Neural cell (in vitro differentiated cells): ENCODE results near the gene ROBO4. TPM values are rescaled to one million over a fixed set of nuclear protein-coding genes. Genes with fewer than 3 reads are reported as not detected.

Source experiments
- H2AFZ ChIP-seq: fragments of 200-600, 300-800 bp; sonication (generic), shearing (Covaris generic); 2 replicates; pipeline ENCODE4 v1.6.0; 2014; ENCODE audit warnings: low read depth, mild to moderate bottlenecking, antibody characterized with exemption, low read length, moderate library complexity
- H3F3A ChIP-seq: fragments of 200-600 bp; shearing (Covaris generic); 2 replicates; pipeline ENCODE4 v1.6.1; 2016; ENCODE audit warnings: mild to moderate bottlenecking, moderate library complexity, mixed read lengths, antibody characterized with exemption, low read length; ENCODE audit not compliant: insufficient read depth, poor library complexity, severe bottlenecking
- H3K27ac ChIP-seq: fragments of 200-600, 300-800 bp; sonication (generic), shearing (Covaris generic); 2 replicates; pipeline ENCODE4 v1.5.1; 2014; ENCODE audit warnings: mild to moderate bottlenecking, low read length, moderate library complexity
- H3K27me3 ChIP-seq: fragments of 300-800, 200-600 bp; sonication (generic), shearing (Covaris generic); 2 replicates; pipeline ENCODE4 v1.6.0; 2014; ENCODE audit warnings: mild to moderate bottlenecking, low read depth, low read length, moderate library complexity; ENCODE audit not compliant: insufficient read depth
- H3K36me3 ChIP-seq: fragments of 300-800, 200-600 bp; sonication (generic), shearing (Covaris generic); 2 replicates; pipeline ENCODE4 v1.5.1; 2014; ENCODE audit warnings: mild to moderate bottlenecking, antibody characterized with exemption, low read length, moderate library complexity; ENCODE audit not compliant: insufficient read depth
- H3K4me2 ChIP-seq: fragments of 300-800, 200-600 bp; sonication (generic), shearing (Covaris generic); 2 replicates; pipeline ENCODE4 v1.6.0; 2014; ENCODE audit warnings: mild to moderate bottlenecking, low read length
- H3K4me3 ChIP-seq: fragments of 300-800, 200-600 bp; sonication (generic), shearing (Covaris generic); 2 replicates; pipeline ENCODE4 v1.5.1; 2014; ENCODE audit warnings: mild to moderate bottlenecking, low read length, moderate library complexity
- H3K79me2 ChIP-seq: fragments of 200-600 bp; shearing (Covaris generic); replicated peaks from 2 replicates; pipeline ENCODE4 v1.6.0; 2014; ENCODE audit warnings: mild to moderate bottlenecking, low read length, moderate library complexity; ENCODE audit not compliant: insufficient read depth
- H3K9ac ChIP-seq: fragments of 300-800, 200-600 bp; sonication (generic), shearing (Covaris generic); 2 replicates; pipeline ENCODE4 v1.6.1; 2016; ENCODE audit warnings: mild to moderate bottlenecking, low read length, mixed read lengths
- H3K9me2 ChIP-seq: fragments of 200-600 bp; shearing (Covaris generic); 2 replicates; pipeline ENCODE4 v1.6.1; 2016; ENCODE audit warnings: mild to moderate bottlenecking, low read length, mixed read lengths; ENCODE audit not compliant: insufficient read depth
- H3K9me3 ChIP-seq: fragments of 200-600, 300-800 bp; sonication (generic), shearing (Covaris generic); 2 replicates; pipeline ENCODE4 v1.6.1; 2016; ENCODE audit warnings: mild to moderate bottlenecking, mixed run types, low read length, moderate library complexity, mixed read lengths
- H4K20me1 ChIP-seq: fragments of 200-600 bp; shearing (Covaris generic); 2 replicates; pipeline ENCODE4 v1.6.1; 2016; ENCODE audit warnings: mild to moderate bottlenecking, mixed run types; ENCODE audit not compliant: insufficient read depth
- EP300 ChIP-seq: fragments of 450-650 bp; conservative IDR thresholded peaks from 2 replicates; pipeline ENCODE4 v1.6.1; 2014; ENCODE audit warnings: antibody characterized with exemption, mild to moderate bottlenecking, moderate library complexity; ENCODE audit not compliant: poor library complexity, severe bottlenecking
- EZH2 ChIP-seq: fragments of 200-600, 300-800 bp; shearing (Covaris generic), sonication (generic); IDR thresholded peaks from 2 replicates; pipeline ENCODE4 v1.6.1; 2014; ENCODE audit warnings: antibody characterized with exemption, low read length, borderline replicate concordance, mild to moderate bottlenecking; ENCODE audit not compliant: insufficient read depth, poor library complexity, severe bottlenecking
- MXI1 ChIP-seq: fragments of 450-650 bp; conservative IDR thresholded peaks from 2 replicates; pipeline ENCODE4 v1.6.1; 2014; ENCODE audit warnings: antibody characterized with exemption, mild to moderate bottlenecking; ENCODE audit not compliant: poor library complexity, severe bottlenecking
- POLR2AphosphoS5 ChIP-seq: IDR thresholded peaks from 2 replicates; pipeline ENCODE4 v1.6.1; 2012
- RAD21 ChIP-seq: fragments of 450-650 bp; conservative IDR thresholded peaks from 2 replicates; pipeline ENCODE4 v1.6.1; 2014; ENCODE audit warnings: antibody characterized with exemption, mild to moderate bottlenecking, moderate library complexity
- SMC3 ChIP-seq: fragments of 450-650 bp; conservative IDR thresholded peaks from 2 replicates; pipeline ENCODE4 v1.6.1; 2014; ENCODE audit warnings: antibody characterized with exemption, mild to moderate bottlenecking, moderate library complexity; ENCODE audit not compliant: poor library complexity
- TAF1 ChIP-seq: IDR thresholded peaks from 2 replicates; pipeline ENCODE4 v1.6.1; 2012; ENCODE audit warnings: low read depth
- polyA plus RNA-seq: library from polyadenylated mRNA; depleted of rRNA; stranded (reverse); fragments of >200 nt; gene quantifications from 2 replicates; pipeline ENCODE4 v1.2.3, GENCODE V29; 2014
- TF ChIP-seq, protein P1 (sequence below): IDR thresholded peaks from 2 replicates; pipeline ENCODE4 v1.6.1; 2012; ENCODE audit warnings: borderline replicate concordance
- TF ChIP-seq, protein P2 (sequence below): fragments of 450-650 bp; IDR thresholded peaks from 2 replicates; pipeline ENCODE4 v1.5.1; 2014; ENCODE audit warnings: antibody characterized with exemption, mild to moderate bottlenecking, moderate library complexity; ENCODE audit not compliant: poor library complexity, severe bottlenecking

ROBO4 gene
- polyA plus RNA-seq, 1 donor from 2014 or later = not detected

DNA sequence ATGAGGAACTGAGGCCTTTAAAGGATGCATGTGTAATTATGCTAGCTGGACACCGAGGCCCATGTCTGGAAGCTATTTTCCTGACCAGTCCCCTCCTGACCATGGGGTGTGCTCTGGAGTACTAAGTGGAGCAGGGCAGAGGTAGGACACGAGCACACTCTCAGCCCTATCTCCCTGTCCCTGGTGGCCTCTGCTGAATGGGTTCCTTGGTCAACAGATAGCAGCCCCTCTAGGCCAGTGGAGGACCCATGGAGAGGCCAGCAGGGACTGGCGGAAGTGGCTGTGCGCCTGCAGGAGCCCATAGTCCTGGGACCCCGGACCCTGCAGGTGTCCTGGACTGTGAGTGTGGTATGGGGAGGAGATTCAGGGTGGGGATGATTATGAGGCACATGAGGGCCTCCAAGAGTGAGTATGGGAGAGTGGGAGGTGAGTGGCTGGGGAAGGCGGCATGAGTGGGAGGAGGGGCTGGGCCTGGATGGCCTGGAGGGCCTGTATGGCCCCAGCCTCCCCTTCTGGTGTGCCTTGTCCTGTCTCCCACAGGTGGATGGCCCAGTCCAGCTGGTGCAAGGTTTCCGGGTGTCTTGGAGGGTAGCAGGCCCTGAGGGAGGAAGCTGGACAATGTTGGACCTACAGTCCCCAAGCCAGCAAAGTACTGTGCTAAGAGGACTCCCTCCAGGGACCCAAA, 23.0 kb downstream of the ROBO4 start:
- no peak overlapping the region for H3K27ac ChIP-seq
- no peaks in the 10 kb centered on the region for H3K36me3 ChIP-seq
- H2AFZ ChIP-seq = no peak overlapping the region
- no peaks in the 10 kb centered on the region for H4K20me1 ChIP-seq
- H3F3A ChIP-seq = no peaks in the 10 kb centered on the region
- TF ChIP-seq, protein P1, sequence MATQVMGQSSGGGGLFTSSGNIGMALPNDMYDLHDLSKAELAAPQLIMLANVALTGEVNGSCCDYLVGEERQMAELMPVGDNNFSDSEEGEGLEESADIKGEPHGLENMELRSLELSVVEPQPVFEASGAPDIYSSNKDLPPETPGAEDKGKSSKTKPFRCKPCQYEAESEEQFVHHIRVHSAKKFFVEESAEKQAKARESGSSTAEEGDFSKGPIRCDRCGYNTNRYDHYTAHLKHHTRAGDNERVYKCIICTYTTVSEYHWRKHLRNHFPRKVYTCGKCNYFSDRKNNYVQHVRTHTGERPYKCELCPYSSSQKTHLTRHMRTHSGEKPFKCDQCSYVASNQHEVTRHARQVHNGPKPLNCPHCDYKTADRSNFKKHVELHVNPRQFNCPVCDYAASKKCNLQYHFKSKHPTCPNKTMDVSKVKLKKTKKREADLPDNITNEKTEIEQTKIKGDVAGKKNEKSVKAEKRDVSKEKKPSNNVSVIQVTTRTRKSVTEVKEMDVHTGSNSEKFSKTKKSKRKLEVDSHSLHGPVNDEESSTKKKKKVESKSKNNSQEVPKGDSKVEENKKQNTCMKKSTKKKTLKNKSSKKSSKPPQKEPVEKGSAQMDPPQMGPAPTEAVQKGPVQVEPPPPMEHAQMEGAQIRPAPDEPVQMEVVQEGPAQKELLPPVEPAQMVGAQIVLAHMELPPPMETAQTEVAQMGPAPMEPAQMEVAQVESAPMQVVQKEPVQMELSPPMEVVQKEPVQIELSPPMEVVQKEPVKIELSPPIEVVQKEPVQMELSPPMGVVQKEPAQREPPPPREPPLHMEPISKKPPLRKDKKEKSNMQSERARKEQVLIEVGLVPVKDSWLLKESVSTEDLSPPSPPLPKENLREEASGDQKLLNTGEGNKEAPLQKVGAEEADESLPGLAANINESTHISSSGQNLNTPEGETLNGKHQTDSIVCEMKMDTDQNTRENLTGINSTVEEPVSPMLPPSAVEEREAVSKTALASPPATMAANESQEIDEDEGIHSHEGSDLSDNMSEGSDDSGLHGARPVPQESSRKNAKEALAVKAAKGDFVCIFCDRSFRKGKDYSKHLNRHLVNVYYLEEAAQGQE = no peak
- no peak for TF ChIP-seq MXI1
- no peak for TF ChIP-seq EZH2
- no peak for TF ChIP-seq SMC3
- no peak for TF ChIP-seq POLR2AphosphoS5
- TF ChIP-seq EP300 = no peak
- TF ChIP-seq, protein P2, sequence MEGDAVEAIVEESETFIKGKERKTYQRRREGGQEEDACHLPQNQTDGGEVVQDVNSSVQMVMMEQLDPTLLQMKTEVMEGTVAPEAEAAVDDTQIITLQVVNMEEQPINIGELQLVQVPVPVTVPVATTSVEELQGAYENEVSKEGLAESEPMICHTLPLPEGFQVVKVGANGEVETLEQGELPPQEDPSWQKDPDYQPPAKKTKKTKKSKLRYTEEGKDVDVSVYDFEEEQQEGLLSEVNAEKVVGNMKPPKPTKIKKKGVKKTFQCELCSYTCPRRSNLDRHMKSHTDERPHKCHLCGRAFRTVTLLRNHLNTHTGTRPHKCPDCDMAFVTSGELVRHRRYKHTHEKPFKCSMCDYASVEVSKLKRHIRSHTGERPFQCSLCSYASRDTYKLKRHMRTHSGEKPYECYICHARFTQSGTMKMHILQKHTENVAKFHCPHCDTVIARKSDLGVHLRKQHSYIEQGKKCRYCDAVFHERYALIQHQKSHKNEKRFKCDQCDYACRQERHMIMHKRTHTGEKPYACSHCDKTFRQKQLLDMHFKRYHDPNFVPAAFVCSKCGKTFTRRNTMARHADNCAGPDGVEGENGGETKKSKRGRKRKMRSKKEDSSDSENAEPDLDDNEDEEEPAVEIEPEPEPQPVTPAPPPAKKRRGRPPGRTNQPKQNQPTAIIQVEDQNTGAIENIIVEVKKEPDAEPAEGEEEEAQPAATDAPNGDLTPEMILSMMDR = no peak
- no peak for TF ChIP-seq TAF1
- no peak for TF ChIP-seq RAD21
- H3K27me3 ChIP-seq = peaks cover 34% of the 10 kb centered on the region
- no peaks in the 10 kb centered on the region for H3K79me2 ChIP-seq
- H3K9ac ChIP-seq = no peak overlapping the region
- H3K4me3 ChIP-seq = no peak overlapping the region
- no peaks in the 10 kb centered on the region for H3K9me2 ChIP-seq
- H3K9me3 ChIP-seq = no peaks in the 10 kb centered on the region
- H3K4me2 ChIP-seq = no peak overlapping the region

DNA sequence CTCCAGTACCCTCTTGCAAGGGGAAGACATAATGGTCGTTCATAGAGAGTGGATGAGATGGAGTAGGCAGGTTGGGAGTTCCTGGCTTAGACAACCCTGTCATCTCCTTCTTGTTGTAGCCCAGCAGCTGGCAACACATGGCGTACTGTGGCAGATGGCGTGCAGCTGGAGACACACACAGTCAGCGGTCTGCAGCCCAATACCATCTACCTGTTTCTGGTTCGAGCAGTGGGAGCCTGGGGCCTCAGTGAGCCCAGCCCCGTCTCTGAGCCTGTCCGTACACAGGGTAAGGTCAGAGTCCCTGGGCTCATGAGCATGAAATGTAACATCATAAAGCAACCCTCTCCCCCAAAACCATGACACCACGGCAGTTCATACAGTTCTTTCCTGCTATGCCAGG, 23.7 kb downstream of the ROBO4 start:
- no peaks in the 10 kb centered on the region for H3K36me3 ChIP-seq
- H4K20me1 ChIP-seq = no peaks in the 10 kb centered on the region
- H3K27ac ChIP-seq = no peak overlapping the region
- peaks cover 42% of the 10 kb centered on the region for H3K27me3 ChIP-seq
- H3F3A ChIP-seq = no peaks in the 10 kb centered on the region
- no peak overlapping the region for H3K4me3 ChIP-seq
- H3K79me2 ChIP-seq = no peaks in the 10 kb centered on the region
- TF ChIP-seq TAF1 (no peak), POLR2AphosphoS5 (no peak), SMC3 (no peak), EP300 (no peak)
- TF ChIP-seq, protein P1 = no peak
- H3K9me2 ChIP-seq = no peaks in the 10 kb centered on the region
- no peak overlapping the region for H3K9ac ChIP-seq
- H2AFZ ChIP-seq = no peak overlapping the region
- H3K4me2 ChIP-seq = no peak overlapping the region
- H3K9me3 ChIP-seq = no peaks in the 10 kb centered on the region
